Measurements from ENCODE around the gene ABLIM2.

Gene ABLIM2

DNA sequence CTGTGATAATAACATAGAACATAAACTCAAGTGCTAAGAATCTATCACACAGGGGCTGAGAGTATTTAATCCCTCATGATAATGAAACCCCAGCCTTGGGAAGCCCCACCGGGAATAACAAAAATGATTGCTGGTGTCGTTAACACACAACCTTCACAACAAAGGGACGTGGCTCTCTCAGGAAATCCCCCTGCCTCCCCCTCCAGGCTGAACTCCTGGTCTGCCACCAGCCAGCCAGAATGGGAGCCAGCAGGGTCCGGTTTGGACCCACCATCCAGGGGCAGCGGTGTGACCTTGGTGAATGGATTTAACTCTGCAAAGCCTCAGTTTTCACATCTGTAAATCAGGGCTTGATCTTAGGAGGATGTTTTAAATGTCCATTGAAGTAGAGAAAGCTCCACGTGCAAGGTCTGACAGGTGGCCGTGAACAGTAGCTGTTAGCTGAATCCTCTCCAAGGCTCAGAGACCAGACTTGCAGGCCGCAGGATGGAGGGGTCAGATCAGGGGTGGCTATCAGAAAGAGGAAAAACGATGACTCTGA is 46.5 kb downstream of the ABLIM2 start:
- no peak overlapping the region for H2AFZ ChIP-seq (ENCODE audit: low read depth, low read length, severe bottlenecking)
- no peaks in the 10 kb centered on the region for H4K20me1 ChIP-seq (ENCODE audit: low read depth, low read length)
- no peaks in the 10 kb centered on the region for H3K79me2 ChIP-seq (ENCODE audit: insufficient read depth, low read length)
- TF ChIP-seq, protein P1, sequence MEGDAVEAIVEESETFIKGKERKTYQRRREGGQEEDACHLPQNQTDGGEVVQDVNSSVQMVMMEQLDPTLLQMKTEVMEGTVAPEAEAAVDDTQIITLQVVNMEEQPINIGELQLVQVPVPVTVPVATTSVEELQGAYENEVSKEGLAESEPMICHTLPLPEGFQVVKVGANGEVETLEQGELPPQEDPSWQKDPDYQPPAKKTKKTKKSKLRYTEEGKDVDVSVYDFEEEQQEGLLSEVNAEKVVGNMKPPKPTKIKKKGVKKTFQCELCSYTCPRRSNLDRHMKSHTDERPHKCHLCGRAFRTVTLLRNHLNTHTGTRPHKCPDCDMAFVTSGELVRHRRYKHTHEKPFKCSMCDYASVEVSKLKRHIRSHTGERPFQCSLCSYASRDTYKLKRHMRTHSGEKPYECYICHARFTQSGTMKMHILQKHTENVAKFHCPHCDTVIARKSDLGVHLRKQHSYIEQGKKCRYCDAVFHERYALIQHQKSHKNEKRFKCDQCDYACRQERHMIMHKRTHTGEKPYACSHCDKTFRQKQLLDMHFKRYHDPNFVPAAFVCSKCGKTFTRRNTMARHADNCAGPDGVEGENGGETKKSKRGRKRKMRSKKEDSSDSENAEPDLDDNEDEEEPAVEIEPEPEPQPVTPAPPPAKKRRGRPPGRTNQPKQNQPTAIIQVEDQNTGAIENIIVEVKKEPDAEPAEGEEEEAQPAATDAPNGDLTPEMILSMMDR (IDR thresholded peaks at IDR 0.05; ENCODE audit: insufficient read depth, low read length, poor library complexity, severe bottlenecking), result no peak
- no peak for TF ChIP-seq EZH2phosphoT487 (conservative IDR thresholded peaks at IDR 0.05; ENCODE audit: low read length)
- no peak overlapping the region for H3K4me3 ChIP-seq (ENCODE audit: insufficient read depth, low read length, poor library complexity, severe bottlenecking)
- no peak overlapping the region for H3K9ac ChIP-seq (ENCODE audit: low read length)
- H3K27me3 ChIP-seq (ENCODE audit: low read length), result no peaks in the 10 kb centered on the region
- no peaks in the 10 kb centered on the region for H3F3A ChIP-seq (ENCODE audit: insufficient read depth)
- no peak overlapping the region for H3K4me2 ChIP-seq (ENCODE audit: low read depth, low read length, poor library complexity, severe bottlenecking)
- no peaks in the 10 kb centered on the region for H3K9me2 ChIP-seq (replicated peaks; ENCODE audit: insufficient read depth, low read length)
- no peak overlapping the region for H3K27ac ChIP-seq (ENCODE audit: low read depth, low read length)
- H3K36me3 ChIP-seq (ENCODE audit: low read length), result no peaks in the 10 kb centered on the region
- no peaks in the 10 kb centered on the region for H3K9me3 ChIP-seq (ENCODE audit: insufficient read depth, low read length)

- no peak overlapping the region for H3K27ac ChIP-seq (ENCODE audit: low read depth, low read length)
- no peaks in the 10 kb centered on the region for H3K36me3 ChIP-seq (ENCODE audit: low read length)
- no peak for TF ChIP-seq EZH2phosphoT487 (conservative IDR thresholded peaks at IDR 0.05; ENCODE audit: low read length)
- TF ChIP-seq, protein P1 (IDR thresholded peaks at IDR 0.05; ENCODE audit: insufficient read depth, low read length, poor library complexity, severe bottlenecking), result no peak
- H2AFZ ChIP-seq (ENCODE audit: low read depth, low read length, severe bottlenecking), result no peak overlapping the region
- H3K4me3 ChIP-seq (ENCODE audit: insufficient read depth, low read length, poor library complexity, severe bottlenecking), result no peak overlapping the region
- H3K27me3 ChIP-seq (ENCODE audit: low read length), result no peaks in the 10 kb centered on the region
- no peak overlapping the region for H3K4me2 ChIP-seq (ENCODE audit: low read depth, low read length, poor library complexity, severe bottlenecking)
- H3K9ac ChIP-seq (ENCODE audit: low read length), result no peak overlapping the region
- no peaks in the 10 kb centered on the region for H3K9me3 ChIP-seq (ENCODE audit: insufficient read depth, low read length)
- no peaks in the 10 kb centered on the region for H4K20me1 ChIP-seq (ENCODE audit: low read depth, low read length)
- H3K79me2 ChIP-seq (ENCODE audit: insufficient read depth, low read length), result no peaks in the 10 kb centered on the region
- no peaks in the 10 kb centered on the region for H3K9me2 ChIP-seq (replicated peaks; ENCODE audit: insufficient read depth, low read length)
- no peaks in the 10 kb centered on the region for H3F3A ChIP-seq (ENCODE audit: insufficient read depth)
Measured at GRCh38 chr4:8110071-8110986, 48.3 kb downstream of the ABLIM2 start.

- Histone ChIP-seq H3K4me2 (ENCODE audit: low read depth, low read length, poor library complexity, severe bottlenecking) (no peak overlapping the region), H2AFZ (ENCODE audit: low read depth, low read length, severe bottlenecking) (no peak overlapping the region), H3K36me3 (ENCODE audit: low read length) (no peaks in the 10 kb centered on the region), H3K27me3 (ENCODE audit: low read length) (no peaks in the 10 kb centered on the region), H3F3A (ENCODE audit: insufficient read depth) (no peaks in the 10 kb centered on the region), H3K79me2 (ENCODE audit: insufficient read depth, low read length) (no peaks in the 10 kb centered on the region), H3K9me2 (replicated peaks; ENCODE audit: insufficient read depth, low read length) (no peaks in the 10 kb centered on the region), H3K27ac (ENCODE audit: low read depth, low read length) (no peak overlapping the region), H4K20me1 (ENCODE audit: low read depth, low read length) (no peaks in the 10 kb centered on the region), H3K4me3 (ENCODE audit: insufficient read depth, low read length, poor library complexity, severe bottlenecking) (no peak overlapping the region), H3K9ac (ENCODE audit: low read length) (no peak overlapping the region), H3K9me3 (ENCODE audit: insufficient read depth, low read length) (no peaks in the 10 kb centered on the region)
- TF ChIP-seq, protein P1 (IDR thresholded peaks at IDR 0.05; ENCODE audit: insufficient read depth, low read length, poor library complexity, severe bottlenecking), result no peak
- TF ChIP-seq EZH2phosphoT487 (conservative IDR thresholded peaks at IDR 0.05; ENCODE audit: low read length), result no peak
Measured at GRCh38 chr4:8109406-8110065, 49.1 kb downstream of the ABLIM2 start.
